Measurements from ENCODE around the gene ADIPOR2. TPM values are rescaled to one million over a fixed set of nuclear protein-coding genes. Genes with fewer than 3 reads are reported as not detected.

ADIPOR2 gene
- total RNA-seq, 1 experiment from 2014 or later = 34.7 TPM

DNA sequence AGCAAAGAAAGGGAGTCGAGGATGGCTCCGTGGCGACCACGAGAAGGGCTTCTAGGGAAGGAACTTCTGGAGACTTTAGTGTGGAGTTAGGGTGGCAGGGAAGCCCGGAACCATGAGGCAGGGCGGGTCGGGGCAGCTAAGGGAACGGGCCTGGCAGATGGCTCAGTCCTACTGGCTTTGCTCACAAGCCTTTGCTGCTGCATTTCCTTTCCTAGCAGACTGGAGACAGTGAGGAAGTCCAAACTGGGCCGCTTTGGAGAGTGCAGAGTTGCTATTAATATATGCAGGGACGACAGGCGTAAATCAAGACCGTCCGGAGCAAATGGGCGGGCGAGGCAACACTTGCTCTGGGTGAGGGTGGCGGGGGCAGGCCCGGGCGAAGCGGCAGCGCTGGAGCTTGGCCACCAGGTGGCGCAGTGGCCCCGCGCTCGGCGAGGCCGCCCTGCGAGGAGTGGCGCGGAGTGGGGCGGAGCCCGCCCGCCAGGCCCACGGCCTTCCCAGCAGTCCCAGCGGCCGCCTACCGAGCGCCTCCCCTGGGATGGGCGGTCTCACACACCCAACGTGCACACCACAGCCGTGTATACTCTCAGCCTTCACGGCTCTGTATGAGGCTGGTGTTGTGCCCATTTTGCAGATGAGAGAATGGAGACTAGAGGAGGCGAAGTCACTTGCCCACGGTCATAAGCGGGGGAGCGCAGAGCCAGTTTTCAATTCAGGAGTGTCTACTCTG is 105.1 kb downstream of the ADIPOR2 start:
- Histone ChIP-seq H3K79me2 (ENCODE audit: low read length) (no peaks in the 10 kb centered on the region), H4K20me1 (ENCODE audit: insufficient read depth, low read depth, low read length) (peaks cover 8% of the 10 kb centered on the region), H3K27me3 (ENCODE audit: low read length) (no peaks in the 10 kb centered on the region), H3K9ac (ENCODE audit: low read length) (peak overlapping the region; percentile 78), H3K4me1 (ENCODE audit: low read length) (peaks cover 41% of the 10 kb centered on the region), H3K9me2 (replicated peaks; ENCODE audit: insufficient read depth, low read length) (no peaks in the 10 kb centered on the region), H3K36me3 (ENCODE audit: insufficient read depth, low read length) (no peaks in the 10 kb centered on the region), H3K9me3 (ENCODE audit: low read length) (no peaks in the 10 kb centered on the region), H2AFZ (ENCODE audit: low read length) (peak overlapping the region; percentile 31; the same call in 1 of the 2 replicates), H3K4me2 (ENCODE audit: low read depth, low read length, poor library complexity, severe bottlenecking) (peak overlapping the region; percentile 85), H3K4me3 (ENCODE audit: low read length) (peak overlapping the region; percentile 66), H3K27ac (ENCODE audit: low read length) (no peak overlapping the region)
- DNase-seq = peak; percentile 96

DNA sequence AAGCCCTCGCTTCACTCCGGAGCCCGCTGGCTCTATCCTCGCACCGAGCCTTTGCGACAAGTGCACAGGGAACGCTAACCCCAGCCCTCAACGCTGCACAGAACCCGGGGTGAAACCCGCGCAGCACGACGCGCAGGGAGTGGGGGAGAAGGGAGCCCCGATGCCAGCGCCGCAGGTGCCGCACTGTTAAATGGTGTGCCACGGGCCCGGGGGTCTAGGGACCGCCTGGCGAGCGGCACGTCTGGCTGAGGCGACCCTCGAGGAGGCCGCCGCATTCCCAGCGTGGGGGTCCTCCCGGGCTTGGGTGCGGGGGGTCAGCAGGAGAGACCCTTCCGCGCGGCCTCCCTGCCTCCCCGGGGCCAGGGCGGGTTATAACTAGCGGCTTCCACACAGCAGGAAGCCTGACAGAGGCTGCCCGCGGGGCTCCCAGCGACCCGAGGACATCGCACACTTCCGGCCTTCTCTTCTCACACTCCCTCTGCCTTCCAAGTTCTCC is 105.7 kb downstream of the ADIPOR2 start:
- peaks cover 4% of the 10 kb centered on the region for H4K20me1 ChIP-seq (ENCODE audit: insufficient read depth, low read depth, low read length)
- no peaks in the 10 kb centered on the region for H3K79me2 ChIP-seq (ENCODE audit: low read length)
- peak; percentile 73 for DNase-seq
- H3K36me3 ChIP-seq (ENCODE audit: insufficient read depth, low read length) = no peaks in the 10 kb centered on the region
- peaks cover 47% of the 10 kb centered on the region for H3K4me1 ChIP-seq (ENCODE audit: low read length)
- peak overlapping the region; percentile 63; the same call in 1 of the 2 replicates for H2AFZ ChIP-seq (ENCODE audit: low read length)
- no peaks in the 10 kb centered on the region for H3K27me3 ChIP-seq (ENCODE audit: low read length)
- H3K4me3 ChIP-seq (ENCODE audit: low read length) = peak overlapping the region; percentile 66
- H3K4me2 ChIP-seq (ENCODE audit: low read depth, low read length, poor library complexity, severe bottlenecking) = peak overlapping the region; percentile 85
- no peaks in the 10 kb centered on the region for H3K9me3 ChIP-seq (ENCODE audit: low read length)
- no peak overlapping the region for H3K27ac ChIP-seq (ENCODE audit: low read length)
- H3K9ac ChIP-seq (ENCODE audit: low read length) = peak overlapping the region; percentile 78
- H3K9me2 ChIP-seq (replicated peaks; ENCODE audit: insufficient read depth, low read length) = no peaks in the 10 kb centered on the region

DNA sequence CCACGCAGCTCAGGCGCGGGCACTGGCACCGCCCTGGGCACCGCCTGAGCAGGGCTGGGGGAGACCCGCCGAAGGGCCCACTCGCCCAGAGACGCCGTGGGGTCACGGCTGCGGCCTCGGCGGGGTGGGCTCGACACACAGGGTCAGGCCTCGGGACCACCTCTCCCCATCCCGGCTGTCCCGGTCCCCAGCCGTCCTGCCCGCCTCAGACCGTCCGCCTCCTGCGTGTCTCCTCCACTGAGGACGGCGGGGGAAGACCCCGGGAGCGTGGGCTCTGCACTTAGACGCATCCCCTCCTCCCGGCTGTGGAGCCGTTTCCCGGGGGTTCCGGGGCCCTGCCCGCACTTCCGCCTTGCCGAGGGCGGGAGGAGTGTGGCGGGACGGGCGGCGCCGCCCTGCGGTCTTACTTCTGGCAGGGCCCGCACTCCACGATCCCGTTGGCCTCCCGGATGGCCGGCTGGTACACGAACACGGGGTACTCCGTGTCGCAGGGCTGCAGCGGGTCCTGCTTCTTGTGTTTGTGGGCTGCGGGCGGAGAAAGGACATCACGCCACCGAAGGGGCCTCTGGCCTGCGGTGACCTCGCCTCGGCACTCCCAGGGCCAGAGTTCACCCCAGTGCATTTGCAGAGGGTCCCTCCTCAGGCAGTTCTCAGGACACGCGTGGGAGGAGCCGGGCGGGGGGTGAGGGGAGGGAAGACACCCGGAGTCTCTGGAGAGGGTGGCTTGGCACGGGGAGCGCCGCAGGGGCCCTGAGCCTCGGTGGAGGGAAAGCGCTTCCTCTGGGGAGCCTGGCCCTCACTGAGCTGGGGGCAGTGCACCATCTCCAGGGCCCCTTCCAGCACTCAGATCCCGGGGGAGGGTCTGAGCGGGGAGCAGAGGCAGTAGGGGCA is 106.4 kb downstream of the ADIPOR2 start:
- H3K9ac ChIP-seq (ENCODE audit: low read length) = peak overlapping the region; percentile 78
- H3K79me2 ChIP-seq (ENCODE audit: low read length) = no peaks in the 10 kb centered on the region
- H3K4me2 ChIP-seq (ENCODE audit: low read depth, low read length, poor library complexity, severe bottlenecking) = peak overlapping the region; percentile 85

DNA sequence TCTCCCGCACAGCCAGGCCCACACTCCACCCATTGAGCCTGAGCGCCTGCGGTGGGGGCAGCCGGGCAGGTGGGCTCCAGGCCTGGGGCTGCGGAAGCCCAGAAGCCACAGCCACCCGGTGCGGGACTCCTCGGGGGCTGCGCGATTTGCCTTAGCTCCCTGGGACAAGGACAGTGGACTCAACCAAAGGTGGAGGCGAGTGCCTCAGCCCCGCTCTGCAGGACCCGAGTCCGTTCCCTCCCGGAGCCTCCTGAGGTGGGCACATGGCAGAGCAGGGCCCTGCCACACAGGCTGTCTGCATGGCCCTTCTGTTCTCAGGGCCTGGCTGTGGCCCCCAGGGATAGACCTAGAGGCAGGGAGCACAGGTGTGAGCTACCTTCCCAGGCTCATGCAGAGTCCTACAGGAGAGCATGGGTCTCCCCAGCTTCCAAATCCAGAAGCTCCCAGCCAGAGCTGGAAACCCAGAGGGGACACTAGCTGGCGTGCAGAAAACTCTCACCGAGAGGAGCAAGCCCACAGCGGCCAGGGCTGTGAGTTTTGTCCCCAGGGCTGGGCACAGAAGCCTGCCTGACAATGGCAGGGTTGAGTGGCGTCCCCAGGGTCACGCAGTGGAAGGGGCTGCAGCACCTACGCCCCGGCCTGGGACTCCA is 107.2 kb downstream of the ADIPOR2 start:
- Histone ChIP-seq H3K9ac (ENCODE audit: low read length) (no peak overlapping the region), H3K27ac (ENCODE audit: low read length) (no peak overlapping the region), H2AFZ (ENCODE audit: low read length) (no peak overlapping the region)

More for the DNA sequence above, 106.4 kb downstream of the ADIPOR2 start:
- Histone ChIP-seq H3K4me1 (ENCODE audit: low read length) (peaks cover 54% of the 10 kb centered on the region), H3K36me3 (ENCODE audit: insufficient read depth, low read length) (no peaks in the 10 kb centered on the region), H3K27ac (ENCODE audit: low read length) (no peak overlapping the region), H3K4me3 (ENCODE audit: low read length) (peak overlapping the region; percentile 66), H3K9me2 (replicated peaks; ENCODE audit: insufficient read depth, low read length) (no peaks in the 10 kb centered on the region), H2AFZ (ENCODE audit: low read length) (peak overlapping the region; percentile 63), H4K20me1 (ENCODE audit: insufficient read depth, low read depth, low read length) (no peaks in the 10 kb centered on the region), H3K9me3 (ENCODE audit: low read length) (no peaks in the 10 kb centered on the region), H3K27me3 (ENCODE audit: low read length) (no peaks in the 10 kb centered on the region)
- DNase-seq = peak; percentile 73

DNA sequence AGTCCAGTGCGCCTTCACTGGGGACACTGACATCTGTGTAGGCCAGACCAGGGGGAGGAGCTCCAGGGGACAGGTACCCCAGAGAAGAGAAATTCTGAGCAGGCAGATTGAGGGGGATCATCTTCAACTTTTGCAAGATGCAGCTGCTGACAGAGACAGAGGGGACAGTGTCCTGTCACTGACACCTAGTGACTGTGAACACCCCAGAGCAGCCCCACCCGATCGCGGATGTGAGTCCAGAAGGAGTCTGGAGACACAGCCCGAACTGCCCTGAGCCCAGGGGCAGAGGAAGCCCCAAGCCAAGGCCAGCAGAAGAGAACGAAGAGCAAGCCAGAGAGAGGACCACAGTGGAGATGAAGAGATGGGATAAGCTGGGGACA is 107.8 kb downstream of the ADIPOR2 start:
- no peaks in the 10 kb centered on the region for H3K36me3 ChIP-seq (ENCODE audit: insufficient read depth, low read length)
- H2AFZ ChIP-seq (ENCODE audit: low read length) = no peak overlapping the region
- no peak overlapping the region for H3K4me3 ChIP-seq (ENCODE audit: low read length)
- H3K9me3 ChIP-seq (ENCODE audit: low read length) = no peaks in the 10 kb centered on the region
- H4K20me1 ChIP-seq (ENCODE audit: insufficient read depth, low read depth, low read length) = no peaks in the 10 kb centered on the region
- no peaks in the 10 kb centered on the region for H3K27me3 ChIP-seq (ENCODE audit: low read length)
- H3K4me1 ChIP-seq (ENCODE audit: low read length) = peaks cover 54% of the 10 kb centered on the region
- no peaks in the 10 kb centered on the region for H3K9me2 ChIP-seq (replicated peaks; ENCODE audit: insufficient read depth, low read length)
- no peak overlapping the region for H3K4me2 ChIP-seq (ENCODE audit: low read depth, low read length, poor library complexity, severe bottlenecking)
- H3K79me2 ChIP-seq (ENCODE audit: low read length) = no peaks in the 10 kb centered on the region
- H3K27ac ChIP-seq (ENCODE audit: low read length) = no peak overlapping the region
- no peak for DNase-seq
- no peak overlapping the region for H3K9ac ChIP-seq (ENCODE audit: low read length)

More for the DNA sequence above, 107.2 kb downstream of the ADIPOR2 start:
- Histone ChIP-seq H3K36me3 (ENCODE audit: insufficient read depth, low read length) (no peaks in the 10 kb centered on the region), H4K20me1 (ENCODE audit: insufficient read depth, low read depth, low read length) (no peaks in the 10 kb centered on the region), H3K9me3 (ENCODE audit: low read length) (no peaks in the 10 kb centered on the region), H3K4me2 (ENCODE audit: low read depth, low read length, poor library complexity, severe bottlenecking) (no peak overlapping the region), H3K79me2 (ENCODE audit: low read length) (no peaks in the 10 kb centered on the region), H3K27me3 (ENCODE audit: low read length) (no peaks in the 10 kb centered on the region), H3K4me1 (ENCODE audit: low read length) (peaks cover 54% of the 10 kb centered on the region), H3K9me2 (replicated peaks; ENCODE audit: insufficient read depth, low read length) (no peaks in the 10 kb centered on the region), H3K4me3 (ENCODE audit: low read length) (no peak overlapping the region)
- DNase-seq = no peak

DNA sequence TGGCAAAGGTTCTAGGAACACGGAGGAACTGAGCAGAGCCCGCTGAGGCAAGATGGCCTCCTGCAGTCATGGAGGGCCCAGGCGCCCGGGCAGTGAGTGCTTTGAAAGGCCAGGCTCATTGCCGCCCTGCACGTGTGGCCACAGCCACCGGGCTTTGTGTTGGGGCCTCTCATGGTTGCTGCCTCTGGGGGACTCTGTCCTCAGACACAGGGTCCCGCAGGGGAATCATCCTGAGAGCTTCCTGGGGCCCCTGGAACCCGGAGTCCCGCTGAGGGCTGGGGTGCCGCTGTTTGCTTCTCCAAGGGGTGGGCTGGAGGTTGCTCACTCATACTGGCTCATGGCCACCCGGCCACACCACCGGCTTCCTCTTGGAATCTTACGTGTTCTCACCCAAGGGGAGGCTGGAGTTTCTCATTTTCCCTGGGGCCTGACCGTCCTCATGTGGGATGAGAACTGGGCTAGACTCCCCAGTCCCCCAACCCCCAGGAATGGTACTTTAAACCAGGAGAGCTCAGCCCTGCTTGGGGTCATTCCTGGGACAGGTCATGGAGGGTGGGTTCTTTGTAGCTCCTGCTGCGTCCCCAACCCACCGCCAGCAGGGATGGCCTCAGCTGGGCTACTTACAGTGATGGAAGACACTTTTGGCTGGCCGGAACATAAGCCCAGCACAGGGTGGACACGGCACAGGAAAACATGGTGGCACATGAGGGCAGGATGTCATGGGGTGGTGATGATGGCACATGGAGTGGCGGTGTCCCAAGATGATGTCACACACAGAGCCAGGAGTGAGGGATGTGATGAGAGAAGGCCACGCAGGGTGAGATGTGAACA is 108.4 kb downstream of the ADIPOR2 start:
- Histone ChIP-seq H3K4me1 (ENCODE audit: low read length) (peaks cover 54% of the 10 kb centered on the region), H3K27me3 (ENCODE audit: low read length) (no peaks in the 10 kb centered on the region), H2AFZ (ENCODE audit: low read length) (no peak overlapping the region), H4K20me1 (ENCODE audit: insufficient read depth, low read depth, low read length) (no peaks in the 10 kb centered on the region), H3K4me2 (ENCODE audit: low read depth, low read length, poor library complexity, severe bottlenecking) (no peak overlapping the region), H3K9ac (ENCODE audit: low read length) (no peak overlapping the region), H3K27ac (ENCODE audit: low read length) (no peak overlapping the region), H3K9me3 (ENCODE audit: low read length) (no peaks in the 10 kb centered on the region), H3K9me2 (replicated peaks; ENCODE audit: insufficient read depth, low read length) (no peaks in the 10 kb centered on the region), H3K36me3 (ENCODE audit: insufficient read depth, low read length) (no peaks in the 10 kb centered on the region), H3K79me2 (ENCODE audit: low read length) (no peaks in the 10 kb centered on the region), H3K4me3 (ENCODE audit: low read length) (no peak overlapping the region)
- DNase-seq = no peak

DNA sequence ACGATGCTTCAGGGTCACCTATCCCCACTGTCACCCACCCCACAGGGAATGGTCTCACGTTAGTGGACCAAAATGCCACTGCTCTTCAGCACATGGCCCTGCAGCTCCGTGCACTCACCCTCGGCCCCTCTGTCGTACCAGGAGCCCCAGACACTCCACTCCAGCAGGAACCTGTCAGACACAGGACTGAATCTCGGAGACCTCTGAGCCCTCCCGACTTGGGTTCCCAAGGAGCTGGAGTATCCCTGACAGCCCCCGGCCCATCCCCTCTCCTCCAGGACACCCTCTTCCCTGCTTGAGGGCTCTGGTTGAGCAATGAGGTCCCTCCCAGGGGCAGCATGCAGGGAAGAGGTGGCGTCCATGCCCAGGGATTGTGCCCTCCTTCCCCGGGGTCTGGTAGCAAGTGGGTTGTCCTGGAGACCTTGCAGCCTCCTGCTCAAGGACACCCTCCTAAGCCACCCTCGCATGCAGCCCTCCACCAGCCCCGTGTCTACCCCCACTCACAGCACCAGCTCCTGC is 109.1 kb downstream of the ADIPOR2 start:
- Histone ChIP-seq H2AFZ (ENCODE audit: low read length) (no peak overlapping the region), H3K36me3 (ENCODE audit: insufficient read depth, low read length) (no peaks in the 10 kb centered on the region), H3K4me2 (ENCODE audit: low read depth, low read length, poor library complexity, severe bottlenecking) (peak overlapping the region; percentile 77), H3K9me3 (ENCODE audit: low read length) (no peaks in the 10 kb centered on the region), H3K27ac (ENCODE audit: low read length) (no peak overlapping the region), H3K9me2 (replicated peaks; ENCODE audit: insufficient read depth, low read length) (no peaks in the 10 kb centered on the region), H3K4me3 (ENCODE audit: low read length) (no peak overlapping the region), H3K4me1 (ENCODE audit: low read length) (peaks cover 59% of the 10 kb centered on the region), H3K27me3 (ENCODE audit: low read length) (no peaks in the 10 kb centered on the region), H3K79me2 (ENCODE audit: low read length) (no peaks in the 10 kb centered on the region), H4K20me1 (ENCODE audit: insufficient read depth, low read depth, low read length) (no peaks in the 10 kb centered on the region), H3K9ac (ENCODE audit: low read length) (peak overlapping the region; percentile 66; the same call in 1 of the 2 replicates)
- DNase-seq = no peak

Data from Karpas-422 (cell line).